OCI-LY1 (cell line): ENCODE measurements around the gene LCORL.

Source experiments
- CTCF ChIP-seq: fragments of 200-600 bp; sonication (generic), shearing (Covaris generic); IDR thresholded peaks from 2 replicates; pipeline ENCODE4 v1.5.1; 2017; ENCODE audit warnings: mild to moderate bottlenecking, antibody characterized with exemption, low read length, moderate library complexity, mixed read lengths
- EZH2 ChIP-seq: fragments of 200-600 bp; sonication (generic), shearing (Covaris generic); IDR thresholded peaks from 2 replicates; pipeline ENCODE4 v1.8.0; 2017; ENCODE audit warnings: borderline replicate concordance, mixed run types, mild to moderate bottlenecking, antibody characterized with exemption, low read length, moderate library complexity, mixed read lengths

GRCh38 chr4:17867276-17867675 is 154.3 kb downstream of the LCORL start:
- TF ChIP-seq CTCF (no peak), EZH2 (no peak)
